Islet of Langerhans (tissue), 1 donor: ENCODE data around the gene ALG14.
"Not testable (repeated sequence)": the region's sequence is repeated elsewhere in the genome, so short reads cannot be mapped to it uniquely, and the experiment has no call there.

Source experiments
- FAIRE-seq: peaks from one replicate; lab custom pipeline; 2011; peaks lifted over from hg19 to GRCh38; lab: Jason Lieb, UNC

The ALG14 gene

GRCh38 chr1:95006681-95007080 is 66.1 kb downstream of the ALG14 start:
- FAIRE-seq: no peak

- no peak for FAIRE-seq
Measured at GRCh38 chr1:95005584-95005983, 67.2 kb downstream of the ALG14 start.

GRCh38 chr1:95004013-95004412 is 68.7 kb downstream of the ALG14 start:
- no peak for FAIRE-seq

- FAIRE-seq: no peak
Measured at GRCh38 chr1:95003433-95003738, 69.4 kb downstream of the ALG14 start.

- no peak for FAIRE-seq
Measured at GRCh38 chr1:95002540-95003432, 70.0 kb downstream of the ALG14 start.

GRCh38 chr1:95002164-95002539 is 70.6 kb downstream of the ALG14 start:
- FAIRE-seq: no peak

GRCh38 chr1:94999456-95000131 is 73.2 kb downstream of the ALG14 start:
- no peak for FAIRE-seq

- no peak for FAIRE-seq
Measured at GRCh38 chr1:94998748-94999147, 74.0 kb downstream of the ALG14 start.

- FAIRE-seq: no peak
Measured at GRCh38 chr1:94998114-94998513, 74.6 kb downstream of the ALG14 start.

- not testable (repeated sequence) for FAIRE-seq
Measured at GRCh38 chr1:94995536-94995935, 77.2 kb downstream of the ALG14 start.

GRCh38 chr1:94994805-94995204 is 77.9 kb downstream of the ALG14 start:
- no peak for FAIRE-seq

- no peak for FAIRE-seq
Measured at GRCh38 chr1:94993931-94994645, 78.7 kb downstream of the ALG14 start.

GRCh38 chr1:94992863-94993563 is 79.7 kb downstream of the ALG14 start:
- no peak for FAIRE-seq

- no peak for FAIRE-seq
Measured at GRCh38 chr1:94992161-94992560, 80.6 kb downstream of the ALG14 start.

- no peak for FAIRE-seq
Measured at GRCh38 chr1:94989911-94990473, 82.8 kb downstream of the ALG14 start.

GRCh38 chr1:94989398-94989797 is 83.4 kb downstream of the ALG14 start:
- FAIRE-seq: no peak

GRCh38 chr1:94988356-94988755 is 84.4 kb downstream of the ALG14 start:
- FAIRE-seq: no peak

GRCh38 chr1:94986783-94987182 is 86.0 kb downstream of the ALG14 start:
- FAIRE-seq: no peak

- FAIRE-seq: no peak
Measured at GRCh38 chr1:94983171-94983739, 89.5 kb downstream of the ALG14 start.

GRCh38 chr1:94982398-94982797 is 90.4 kb downstream of the ALG14 start:
- no peak for FAIRE-seq

GRCh38 chr1:94981575-94981973 is 91.2 kb downstream of the ALG14 start:
- no peak for FAIRE-seq
